GM12878 (cell line): Measurements from ENCODE around the gene PAFAH2.

Experiments
- BHLHE40 ChIP-seq, 2 experiments: fragments of 450-650 bp in 1 of 2; IDR thresholded peaks; 2 replicates each; pipeline ENCODE4 v1.6.1; 2011 to 2017; ENCODE audit warnings: low read depth in 2 of 2, borderline replicate concordance in 1 of 2, improper control_type of control experiment in 1 of 2, low read length in 1 of 2, mild to moderate bottlenecking in 1 of 2
- ESRRA ChIP-seq: IDR thresholded peaks from 2 replicates; pipeline ENCODE4 v1.6.1; 2012; ENCODE audit warnings: mild to moderate bottlenecking, low read length, improper control_type of control experiment
- HCFC1 ChIP-seq: fragments of 150-350 bp; IDR thresholded peaks from 2 replicates; pipeline ENCODE4 v1.6.1; 2014; ENCODE audit warnings: low read length
- LARP7 ChIP-seq: fragments of 450-650 bp; IDR thresholded peaks from 2 replicates; pipeline ENCODE4 v1.6.1; 2017; ENCODE audit warnings: mild to moderate bottlenecking
- MEF2B ChIP-seq: fragments of 450-650 bp; IDR thresholded peaks from 2 replicates; pipeline ENCODE4 v1.6.1; 2018; ENCODE audit warnings: mild to moderate bottlenecking, moderate library complexity; ENCODE audit not compliant: partially characterized antibody, poor library complexity, severe bottlenecking
- MXI1 ChIP-seq: fragments of 150-350 bp; IDR thresholded peaks from 2 replicates; pipeline ENCODE4 v1.6.1; 2011; ENCODE audit warnings: low read depth, mild to moderate bottlenecking, inconsistent platforms, low read length, improper control_type of control experiment
- NBN ChIP-seq: fragments of 450-650 bp; IDR thresholded peaks from 2 replicates; pipeline ENCODE4 v1.6.1; 2016
- NR2C2 ChIP-seq: IDR thresholded peaks from 2 replicates; pipeline ENCODE4 v1.6.1; 2011; ENCODE audit warnings: borderline replicate concordance, low read depth; ENCODE audit not compliant: control insufficient read depth, insufficient read length
- POLR2A ChIP-seq: IDR thresholded peaks from 2 replicates; pipeline ENCODE4 v1.6.1; 2011; ENCODE audit warnings: low read depth, mild to moderate bottlenecking, low read length
- SIN3A ChIP-seq: IDR thresholded peaks from 2 replicates; pipeline ENCODE4 v1.6.1; 2012; ENCODE audit warnings: low read depth, low read length, improper control_type of control experiment
- ZNF274 ChIP-seq: IDR thresholded peaks from one replicate; pipeline ENCODE4 v1.8.0; 2011; ENCODE audit not compliant: insufficient read length, insufficient read depth
- TF ChIP-seq, protein P1 (sequence below), 3 experiments: IDR thresholded peaks in 2 of 3; conservative IDR thresholded peaks in 1 of 3; 2 replicates each; pipeline ENCODE4 v1.5.1; 2011; ENCODE audit warnings: low read depth in 3 of 3, low read length in 3 of 3, mild to moderate bottlenecking in 3 of 3, control low read depth in 2 of 3, moderate library complexity in 2 of 3, inconsistent platforms in 1 of 3, mixed read lengths in 1 of 3; ENCODE audit not compliant: control insufficient read depth in 2 of 3, insufficient read depth in 1 of 3; ENCODE audit errors: extremely low read depth in 1 of 3

DNA sequence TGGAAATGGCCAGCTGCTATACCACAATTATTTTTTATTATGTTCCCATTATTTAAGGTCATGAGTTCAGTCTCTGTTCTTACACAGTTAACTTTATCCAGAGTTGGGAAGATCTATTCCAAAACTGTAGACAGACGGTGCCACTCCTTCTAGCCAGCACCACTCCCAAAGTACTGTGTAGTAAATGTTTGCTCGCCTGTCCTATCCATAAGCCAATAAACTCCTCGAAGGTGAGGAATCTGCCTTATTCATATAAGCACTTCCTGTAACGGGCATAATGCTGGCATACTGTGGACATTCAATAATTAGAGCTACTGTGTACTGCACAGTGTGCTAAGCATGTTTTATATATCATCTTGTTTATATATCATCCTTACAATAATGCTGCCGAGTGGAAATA lies 65.5 kb downstream of the PAFAH2 start:
- TF ChIP-seq, protein P1, sequence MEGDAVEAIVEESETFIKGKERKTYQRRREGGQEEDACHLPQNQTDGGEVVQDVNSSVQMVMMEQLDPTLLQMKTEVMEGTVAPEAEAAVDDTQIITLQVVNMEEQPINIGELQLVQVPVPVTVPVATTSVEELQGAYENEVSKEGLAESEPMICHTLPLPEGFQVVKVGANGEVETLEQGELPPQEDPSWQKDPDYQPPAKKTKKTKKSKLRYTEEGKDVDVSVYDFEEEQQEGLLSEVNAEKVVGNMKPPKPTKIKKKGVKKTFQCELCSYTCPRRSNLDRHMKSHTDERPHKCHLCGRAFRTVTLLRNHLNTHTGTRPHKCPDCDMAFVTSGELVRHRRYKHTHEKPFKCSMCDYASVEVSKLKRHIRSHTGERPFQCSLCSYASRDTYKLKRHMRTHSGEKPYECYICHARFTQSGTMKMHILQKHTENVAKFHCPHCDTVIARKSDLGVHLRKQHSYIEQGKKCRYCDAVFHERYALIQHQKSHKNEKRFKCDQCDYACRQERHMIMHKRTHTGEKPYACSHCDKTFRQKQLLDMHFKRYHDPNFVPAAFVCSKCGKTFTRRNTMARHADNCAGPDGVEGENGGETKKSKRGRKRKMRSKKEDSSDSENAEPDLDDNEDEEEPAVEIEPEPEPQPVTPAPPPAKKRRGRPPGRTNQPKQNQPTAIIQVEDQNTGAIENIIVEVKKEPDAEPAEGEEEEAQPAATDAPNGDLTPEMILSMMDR (IDR thresholded peaks at IDR 0.05 in 2 of 3, conservative IDR thresholded peaks at IDR 0.05 in 1 of 3; ENCODE audit: control insufficient read depth in 2 of 3, extremely low read depth in 1 of 3, insufficient read depth in 1 of 3, low read depth in 3 of 3, low read length in 3 of 3): no peak
- TF ChIP-seq HCFC1 (no peak), ESRRA (no peak), MEF2B (no peak), POLR2A (no peak), SIN3A (no peak), BHLHE40 (IDR thresholded peaks at IDR 0.05; ENCODE audit: borderline replicate concordance in 1 of 2, low read depth in 2 of 2, low read length in 1 of 2) (no peak), NBN (no peak), MXI1 (no peak), ZNF274 (no peak), LARP7 (no peak), NR2C2 (no peak)
